Activated CD8-positive, alpha-beta memory T cell treated with anti-CD3 and anti-CD28 coated beads for 36 hours (primary cell): Measurements from ENCODE around the gene PRKCH. TPM values are rescaled to one million over a fixed set of nuclear protein-coding genes. Genes with fewer than 3 reads are reported as not detected.

Experiments used
- CTCF ChIA-PET: fragments of 350-600 bp; sonication (Branson Sonifier 250); formaldehyde crosslinking; loops from one replicate; lab custom pipeline; 2021; ENCODE audit warnings: antibody characterized with exemption; lab: Charles Lee
- POLR2A ChIA-PET: fragments of 350-600 bp; sonication (Branson Sonifier 250); formaldehyde crosslinking; loops from one replicate; lab custom pipeline; 2021; ENCODE audit warnings: antibody characterized with exemption; lab: Charles Lee
- total RNA-seq, 2 experiments: library from RNA; stranded (reverse); gene quantifications; one replicate each; pipeline ENCODE4 v1.2.3, GENCODE V29; 2021

The PRKCH gene
- total RNA-seq, 2 experiments from 2014 or later: 185 to 189 TPM

- CTCF ChIA-PET: interaction anchor here (1.0 kb wide), 1 partner anchor 33 kb away, joined by 4 read pairs; no protein-coding TSS in a partner anchor
- POLR2A ChIA-PET: interaction anchor here (2.3 kb wide), 1 partner anchor 10 kb away, joined by 10 read pairs; no protein-coding TSS in a partner anchor
Observed at GRCh38 chr14:61535032-61535431, 213.7 kb downstream of the PRKCH start.

GRCh38 chr14:61535458-61535857 lies 214.1 kb downstream of the PRKCH start:
- CTCF ChIA-PET: interaction anchor here (1.0 kb wide), 1 partner anchor 33 kb away, joined by 4 read pairs; no protein-coding TSS in a partner anchor

GRCh38 chr14:61536661-61537562 lies 215.5 kb downstream of the PRKCH start:
- CTCF ChIA-PET: interaction anchor here (0.6 kb wide), 1 partner anchor 22 kb away, joined by 4 read pairs; no protein-coding TSS in a partner anchor
- POLR2A ChIA-PET: no interaction called here

More at GRCh38 chr14:61535458-61535857, 214.1 kb downstream of the PRKCH start:
- POLR2A ChIA-PET: interaction anchor here (2.3 kb wide), 1 partner anchor 11 kb away, joined by 10 read pairs; no protein-coding TSS in a partner anchor

GRCh38 chr14:61537563-61538463 lies 216.4 kb downstream of the PRKCH start:
- ChIA-PET POLR2A (interaction anchor here (0.5 kb wide), 1 partner anchor 214 kb away, joined by 3 read pairs; no protein-coding TSS in a partner anchor), CTCF (interaction anchor here (0.6 kb wide), 1 partner anchor 21 kb away, joined by 4 read pairs; no protein-coding TSS in a partner anchor)

GRCh38 chr14:61538464-61539022 lies 217.2 kb downstream of the PRKCH start:
- ChIA-PET POLR2A (no interaction called here), CTCF (no interaction called here)

GRCh38 chr14:61539631-61540030 lies 218.3 kb downstream of the PRKCH start:
- ChIA-PET POLR2A (interaction anchor here (0.6 kb wide), 1 partner anchor 8 kb away, joined by 3 read pairs; no protein-coding TSS in a partner anchor), CTCF (no interaction called here)

- ChIA-PET CTCF (no interaction called here), POLR2A (no interaction called here)
Observed at GRCh38 chr14:61540931-61541330, 219.6 kb downstream of the PRKCH start.

- CTCF ChIA-PET: interaction anchor here (0.8 kb wide), 1 partner anchor 20 kb away, joined by 3 read pairs; no protein-coding TSS in a partner anchor
- POLR2A ChIA-PET: no interaction called here
Observed at GRCh38 chr14:61542848-61543790, 221.7 kb downstream of the PRKCH start.

- ChIA-PET CTCF (interaction anchor here (0.8 to 1.3 kb wide), 2 partner anchors 16 to 19 kb away, joined by 3 to 4 read pairs; no protein-coding TSS in a partner anchor), POLR2A (no interaction called here)
Observed at GRCh38 chr14:61543946-61544345, 222.6 kb downstream of the PRKCH start.

GRCh38 chr14:61544448-61545330 lies 223.3 kb downstream of the PRKCH start:
- ChIA-PET CTCF (interaction anchor here (1.3 to 1.4 kb wide), 2 partner anchors 16 to 18 kb away, joined by 3 to 4 read pairs; no protein-coding TSS in a partner anchor), POLR2A (no interaction called here)

- CTCF ChIA-PET: interaction anchor here (1.1 to 1.4 kb wide), 2 partner anchors 11 to 17 kb away, joined by 3 to 4 read pairs; no protein-coding TSS in a partner anchor
- POLR2A ChIA-PET: interaction anchor here (0.6 kb wide), 1 partner anchor 207 kb away, joined by 3 read pairs; no protein-coding TSS in a partner anchor
Observed at GRCh38 chr14:61545726-61546455, 224.5 kb downstream of the PRKCH start.

GRCh38 chr14:61547186-61548069 lies 226.0 kb downstream of the PRKCH start:
- POLR2A ChIA-PET: interaction anchor here (0.7 kb wide), 1 partner anchor 19 kb away, joined by 3 read pairs; no protein-coding TSS in a partner anchor

GRCh38 chr14:61549425-61549824 lies 228.0 kb downstream of the PRKCH start:
- POLR2A ChIA-PET: no interaction called here
- CTCF ChIA-PET: interaction anchor here (0.5 kb wide), 1 partner anchor 37 kb away, joined by 5 read pairs; no protein-coding TSS in a partner anchor

More at GRCh38 chr14:61547186-61548069, 226.0 kb downstream of the PRKCH start:
- CTCF ChIA-PET: interaction anchor here (0.6 kb wide), 1 partner anchor 195 kb away, joined by 3 read pairs; no protein-coding TSS in a partner anchor

- ChIA-PET POLR2A (no interaction called here), CTCF (interaction anchor here (0.7 to 1.5 kb wide), 5 partner anchors 10 to 230 kb away, joined by 3 read pairs; partner anchors contain the start of gene PRKCH)
Observed at GRCh38 chr14:61551384-61551783, 230.0 kb downstream of the PRKCH start.
